ENCODE data around the gene APBB2.

GRCh38 chr4:41110050-41110449 is 104.3 kb downstream of the APBB2 start:
- no peak for TF ChIP-seq CTCF (conservative IDR thresholded peaks at IDR 0.05)
- no peak for TF ChIP-seq ZFX (IDR thresholded peaks at IDR 0.05)
